Stimulated activated CD4-positive, alpha-beta T cell treated with anti-CD3 and anti-CD28 coated beads, TNF-alpha, amount 100 ng/mL, for 48 hours (primary cell): ENCODE data around the gene NTSR2.

Source experiments
- DNase-seq, 3 donors: peaks; one replicate each; pipeline ENCODE4 v3.0.0-alpha.2; 2020; ENCODE audit warnings: low read depth in 3 of 3

The NTSR2 gene

GRCh38 chr2:11628675-11629074 lies 41.3 kb downstream of the NTSR2 start:
- DNase-seq, result no peak

- no peak for DNase-seq
These were observed 44.3 kb downstream of the NTSR2 start for GRCh38 chr2:11625671-11626070.

DNA sequence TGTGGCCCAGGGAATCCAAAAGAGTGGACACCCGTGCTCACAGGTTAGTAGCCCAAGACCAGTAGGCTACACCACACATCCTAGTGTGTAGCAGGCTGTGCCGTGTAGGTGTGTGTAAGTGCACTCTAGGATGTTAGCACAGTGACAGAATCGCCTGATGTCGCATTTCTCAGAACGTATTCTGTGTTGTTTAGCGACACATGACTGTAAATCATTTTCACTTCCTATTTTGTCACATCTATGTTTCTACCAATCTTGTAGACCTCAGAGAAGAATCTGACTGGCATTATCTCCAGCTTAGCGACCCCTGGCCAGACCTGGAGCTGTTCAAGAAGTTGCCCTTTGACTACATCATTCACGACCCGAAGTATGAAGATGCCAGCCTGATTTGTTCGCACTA lies 45.1 kb downstream of the NTSR2 start:
- DNase-seq, result no peak

- no peak for DNase-seq
These were observed 47.4 kb downstream of the NTSR2 start for GRCh38 chr2:11622611-11623010.

- DNase-seq, result no peak
These were observed 48.6 kb downstream of the NTSR2 start for GRCh38 chr2:11621410-11621809.

GRCh38 chr2:11618708-11619062 lies 51.3 kb downstream of the NTSR2 start:
- DNase-seq, result no peak

DNA sequence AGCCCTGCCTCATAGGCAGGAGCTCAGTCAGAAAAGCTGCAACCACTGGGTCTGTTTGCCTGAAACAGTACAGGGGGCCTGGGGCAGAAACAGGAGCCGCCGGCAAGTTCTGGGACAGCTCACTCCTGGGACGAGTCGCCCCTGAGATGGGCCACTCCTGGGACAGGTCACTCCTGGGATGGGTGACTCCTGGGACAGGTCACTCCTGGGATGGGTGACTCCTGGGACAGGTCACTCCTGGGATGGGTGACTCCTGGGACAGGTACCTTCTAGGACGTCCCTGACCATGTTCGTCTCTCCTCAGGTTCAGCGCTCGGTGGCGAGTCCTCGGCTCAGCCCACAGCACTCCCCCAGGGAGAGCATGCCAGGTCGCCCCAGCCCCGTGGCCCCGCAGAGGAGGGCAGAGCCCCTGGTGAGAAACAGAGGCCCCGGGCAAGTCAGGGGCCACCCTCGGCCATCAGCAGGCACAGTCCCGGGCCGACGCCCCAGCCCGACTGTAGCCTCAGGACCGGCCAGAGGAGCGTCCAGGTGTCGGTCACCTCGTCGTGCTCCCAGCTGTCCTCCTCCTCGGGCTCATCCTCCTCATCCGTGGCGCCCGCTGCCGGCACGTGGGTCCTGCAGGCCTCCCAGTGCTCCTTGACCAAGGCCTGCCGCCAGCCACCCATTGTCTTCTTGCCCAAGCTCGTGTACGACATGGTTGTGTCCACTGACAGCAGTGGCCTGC lies 51.8 kb downstream of the NTSR2 start:
- DNase-seq, result no peak

GRCh38 chr2:11617527-11617926 lies 52.5 kb downstream of the NTSR2 start:
- DNase-seq, result no peak

GRCh38 chr2:11616851-11617415 lies 53.1 kb downstream of the NTSR2 start:
- DNase-seq, result no peak

DNA sequence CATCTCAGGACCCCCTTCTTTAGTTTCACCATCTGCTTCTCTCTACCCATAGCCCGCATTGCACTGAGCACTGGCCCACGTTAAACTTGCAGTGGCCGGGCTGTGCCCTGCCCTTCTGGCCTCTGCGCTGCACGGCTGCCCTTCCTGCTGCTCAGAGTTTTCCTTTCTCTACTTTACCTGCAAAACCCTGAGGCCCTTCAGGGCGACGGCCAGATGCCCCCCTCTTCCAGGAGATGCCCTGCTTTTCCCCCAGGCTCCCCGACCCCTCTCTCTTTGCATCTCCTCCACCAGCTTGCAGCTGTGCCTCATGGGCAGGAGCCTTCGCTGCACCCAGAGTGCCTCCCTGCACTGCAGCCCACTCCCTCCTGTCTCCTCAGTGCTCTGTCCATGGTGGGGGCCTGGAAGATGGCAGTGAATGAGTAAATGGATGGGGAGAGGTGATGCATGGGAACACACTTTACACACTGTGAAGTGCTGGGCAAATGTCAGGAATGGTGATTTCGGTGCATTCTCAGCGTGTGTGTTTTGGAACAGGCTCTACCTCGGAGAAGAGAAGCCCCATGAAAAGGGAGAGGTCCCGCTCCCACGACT lies 53.8 kb downstream of the NTSR2 start:
- DNase-seq, result no peak

DNA sequence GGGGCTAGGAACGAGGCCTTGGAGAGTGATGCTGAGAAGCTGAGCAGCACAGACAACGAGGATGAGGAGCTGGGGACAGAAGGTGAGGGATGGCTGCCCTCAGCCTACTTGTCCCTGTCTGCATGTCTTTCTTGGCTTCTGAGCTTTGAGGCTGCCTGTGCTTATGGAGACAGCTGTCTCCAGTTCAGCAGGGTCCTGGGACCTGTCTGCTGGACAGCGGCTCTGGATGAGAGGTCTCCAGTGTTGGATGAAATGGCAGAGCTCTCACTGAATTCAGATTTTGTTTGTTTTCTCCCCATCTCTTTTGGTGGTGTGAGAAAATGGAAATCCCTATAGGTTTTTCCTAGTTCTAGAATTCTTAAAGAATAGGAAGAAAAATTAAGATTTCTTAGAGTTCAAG lies 54.8 kb downstream of the NTSR2 start:
- no peak for DNase-seq

DNA sequence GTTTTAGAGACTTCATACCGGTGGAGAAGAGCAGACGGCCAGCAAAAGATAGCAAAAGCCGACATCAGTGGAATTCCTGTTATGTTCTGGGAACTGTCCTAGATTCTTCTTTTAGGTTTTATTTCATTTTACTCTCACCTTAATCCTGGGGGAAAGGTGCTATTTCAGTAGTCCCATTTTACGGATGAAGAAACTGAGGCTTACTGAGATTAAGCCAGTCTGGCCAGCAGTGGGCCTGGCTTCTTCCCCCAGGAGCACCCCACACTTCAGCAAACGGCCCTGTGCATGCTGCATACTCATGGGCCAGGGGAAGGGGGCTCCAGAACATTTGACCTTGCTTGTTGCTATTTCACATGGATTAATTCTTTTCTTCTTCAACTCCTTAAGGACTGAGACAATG lies 56.7 kb downstream of the NTSR2 start:
- no peak for DNase-seq

DNA sequence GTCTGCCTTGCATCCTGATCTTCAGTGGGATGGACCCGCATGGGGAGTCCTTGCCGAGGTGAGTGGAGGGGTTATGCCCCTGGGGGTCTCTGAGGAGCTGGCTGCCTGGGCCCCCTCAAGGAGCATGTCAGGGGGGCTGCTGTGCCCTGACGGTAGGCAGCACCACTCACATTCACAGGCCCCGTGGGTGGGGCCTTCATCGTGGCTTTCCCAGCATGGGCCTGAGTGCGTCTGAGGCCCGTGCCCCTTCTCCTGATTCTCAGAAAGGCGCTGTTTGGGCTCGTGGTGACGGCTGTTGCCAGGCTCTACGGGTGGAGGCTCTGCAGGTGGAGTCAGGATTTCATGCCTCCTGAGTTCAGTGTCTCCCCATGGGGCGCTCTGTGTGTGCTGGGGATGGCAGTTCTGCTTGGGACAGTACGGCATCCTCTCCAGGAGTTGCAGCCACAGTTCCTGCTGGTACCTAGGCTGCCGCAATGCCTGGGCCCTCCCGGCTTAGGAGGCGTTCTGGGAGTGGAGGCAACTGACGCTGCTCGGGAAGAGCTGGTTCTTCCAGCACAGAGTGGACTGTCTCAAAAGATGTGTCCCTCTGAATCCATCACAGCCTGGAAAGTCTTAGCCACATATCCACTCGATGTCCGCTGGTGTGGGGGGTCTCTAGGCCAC lies 57.3 kb downstream of the NTSR2 start:
- no peak for DNase-seq

DNA sequence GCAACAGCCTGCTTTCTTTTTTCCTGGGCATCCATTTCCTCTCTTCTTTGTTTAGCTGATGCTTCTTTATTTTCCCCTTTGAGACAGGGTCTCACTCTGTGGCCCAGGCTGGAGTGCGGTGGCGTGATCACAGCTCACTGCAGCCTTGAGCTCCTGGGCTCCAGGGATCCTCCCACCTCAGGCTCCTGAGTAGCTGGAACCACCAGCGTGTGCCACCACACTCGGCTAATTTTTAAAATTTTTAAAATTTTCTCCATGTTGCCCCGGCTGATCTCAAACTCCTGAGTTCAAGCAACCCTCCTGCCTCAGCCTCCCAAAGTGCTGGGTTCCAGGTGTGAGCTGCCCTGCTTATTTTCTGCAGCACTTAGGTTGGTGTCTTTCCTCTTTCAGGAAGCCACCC lies 58.7 kb downstream of the NTSR2 start:
- DNase-seq, result no peak

DNA sequence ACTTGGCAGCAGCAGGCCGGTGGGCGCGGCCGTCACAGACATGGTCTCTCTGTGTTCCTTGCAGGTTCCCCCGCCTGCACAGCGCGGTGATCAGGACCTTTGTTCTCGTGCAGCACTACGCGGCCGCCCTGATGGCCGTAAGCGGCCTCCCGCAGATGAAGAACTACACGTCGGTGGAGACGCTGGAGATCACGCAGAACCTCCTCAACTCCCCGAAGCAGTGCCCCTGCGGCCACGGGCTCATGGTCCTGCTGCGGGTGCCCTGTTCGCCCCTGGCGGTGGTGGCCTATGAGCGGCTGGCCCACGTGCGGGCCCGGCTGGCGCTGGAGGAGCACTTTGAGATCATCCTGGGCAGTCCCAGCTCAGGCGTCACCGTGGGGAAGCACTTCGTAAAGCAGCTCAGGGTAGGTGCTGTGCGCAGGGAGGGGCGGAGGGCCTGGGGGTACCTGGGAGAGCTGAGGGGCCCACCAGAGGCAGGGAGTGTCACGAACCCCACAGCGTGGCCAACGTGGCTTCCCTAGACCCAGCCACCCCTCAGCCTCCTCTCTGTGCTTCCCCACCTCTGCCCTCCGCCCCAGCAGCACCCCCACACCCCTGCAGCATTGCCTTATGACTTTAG lies 59.3 kb downstream of the NTSR2 start:
- DNase-seq, result no peak
